ENCODE measurements around the gene RAB40C. TPM values are rescaled to one million over a fixed set of nuclear protein-coding genes. Genes with fewer than 3 reads are reported as not detected.

Gene RAB40C
- total RNA-seq, 1 experiment from 2014 or later = 4.4 TPM

Other genes with a start within 250 kb of the RAB40C start
- gene AXIN1, start 237.3 kb upstream of the RAB40C start, total RNA-seq (2014; rRNA removed; shearing (Covaris generic)) = 5.6 and 7.0 TPM in 2 replicates
- gene MRPL28, start 219.5 kb upstream of the RAB40C start, total RNA-seq (2014; rRNA removed; shearing (Covaris generic)) = 159 and 167 TPM in 2 replicates
- 13.7 and 15.9 TPM in 2 replicates for gene PGAP6, start 208.1 kb upstream of the RAB40C start, total RNA-seq (2014; rRNA removed; shearing (Covaris generic))
- 87.5 and 95.3 TPM in 2 replicates for gene NME4, start 192.9 kb upstream of the RAB40C start, total RNA-seq (2014; rRNA removed; shearing (Covaris generic))
- gene DECR2, start 188.2 kb upstream of the RAB40C start, total RNA-seq (2014; rRNA removed; shearing (Covaris generic)) = 5.9 and 8.7 TPM in 2 replicates
- 5.4 and 11.5 TPM in 2 replicates for gene RAB11FIP3, start 164.4 kb upstream of the RAB40C start, total RNA-seq (2014; rRNA removed; shearing (Covaris generic))
- 4.4 and 8.3 TPM in 2 replicates for gene CAPN15, start 62.4 kb upstream of the RAB40C start, total RNA-seq (2014; rRNA removed; shearing (Covaris generic))
- gene PRR35, start 29.7 kb upstream of the RAB40C start, total RNA-seq (2014; rRNA removed; shearing (Covaris generic)) = not detected in 2 replicates
- 0.06 and 0.43 TPM in 2 replicates for gene NHLRC4, start 23.1 kb upstream of the RAB40C start, total RNA-seq (2014; rRNA removed; shearing (Covaris generic))
- gene PIGQ, start 20.1 kb upstream of the RAB40C start, total RNA-seq (2014; rRNA removed; shearing (Covaris generic)) = 7.6 and 7.7 TPM in 2 replicates
- not detected in 2 replicates for gene WFIKKN1, start 40.9 kb downstream of the RAB40C start, total RNA-seq (2014; rRNA removed; shearing (Covaris generic))
- gene METTL26, start 46.2 kb downstream of the RAB40C start, total RNA-seq (2014; rRNA removed; shearing (Covaris generic)) = 85.7 and 112 TPM in 2 replicates
- 11.9 and 14.5 TPM in 2 replicates for gene MCRIP2, start 51.8 kb downstream of the RAB40C start, total RNA-seq (2014; rRNA removed; shearing (Covaris generic))
- gene WDR90, start 59.3 kb downstream of the RAB40C start, total RNA-seq (2014; rRNA removed; shearing (Covaris generic)) = 2.5 and 4.8 TPM in 2 replicates
- gene RHOT2, start 78.1 kb downstream of the RAB40C start, total RNA-seq (2014; rRNA removed; shearing (Covaris generic)) = 6.5 and 32.0 TPM in 2 replicates
- gene RHBDL1, start 85.6 kb downstream of the RAB40C start, total RNA-seq (2014; rRNA removed; shearing (Covaris generic)) = 0.31 and 3.8 TPM in 2 replicates
- 102 and 123 TPM in 2 replicates for gene STUB1, start 90.3 kb downstream of the RAB40C start, total RNA-seq (2014; rRNA removed; shearing (Covaris generic))
- 11.3 and 18.1 TPM in 2 replicates for gene JMJD8, start 94.3 kb downstream of the RAB40C start, total RNA-seq (2014; rRNA removed; shearing (Covaris generic))
- 0.86 and 0.99 TPM in 2 replicates for gene WDR24, start 100.3 kb downstream of the RAB40C start, total RNA-seq (2014; rRNA removed; shearing (Covaris generic))
- gene FBXL16, start 115.7 kb downstream of the RAB40C start, total RNA-seq (2014; rRNA removed; shearing (Covaris generic)) = 1.0 and 2.2 TPM in 2 replicates
- 21.4 and 58.1 TPM in 2 replicates for gene METRN, start 125.1 kb downstream of the RAB40C start, total RNA-seq (2014; rRNA removed; shearing (Covaris generic))
- 10.9 and 22.8 TPM in 2 replicates for gene ANTKMT, start 131.1 kb downstream of the RAB40C start, total RNA-seq (2014; rRNA removed; shearing (Covaris generic))
- 0.23 TPM in 1 of 2 replicates, not detected in the other for gene CCDC78, start 136.4 kb downstream of the RAB40C start, total RNA-seq (2014; rRNA removed; shearing (Covaris generic))
- 4.1 and 14.5 TPM in 2 replicates for gene HAGHL, start 137.0 kb downstream of the RAB40C start, total RNA-seq (2014; rRNA removed; shearing (Covaris generic))
- gene CIAO3, start 150.9 kb downstream of the RAB40C start, total RNA-seq (2014; rRNA removed; shearing (Covaris generic)) = 15.0 and 18.5 TPM in 2 replicates
- gene MSLN, start 170.7 kb downstream of the RAB40C start, total RNA-seq (2014; rRNA removed; shearing (Covaris generic)) = not detected in 2 replicates
- 18.6 and 19.6 TPM in 2 replicates for gene RPUSD1, start 198.3 kb downstream of the RAB40C start, total RNA-seq (2014; rRNA removed; shearing (Covaris generic))
- gene CHTF18, start 198.6 kb downstream of the RAB40C start, total RNA-seq (2014; rRNA removed; shearing (Covaris generic)) = 6.1 and 7.9 TPM in 2 replicates
- gene GNG13, start 210.7 kb downstream of the RAB40C start, total RNA-seq (2014; rRNA removed; shearing (Covaris generic)) = not detected in 2 replicates